Limb (tissue), 2 donors: Measurements from ENCODE around the gene RP9.
"Not testable (repeated sequence)": the region's sequence is repeated elsewhere in the genome, so short reads cannot be mapped to it uniquely, and the experiment has no call there.

ENCODE experiments used
- DNase-seq, 2 donors: peaks; one replicate each; pipeline ENCODE4 v3.0.0-alpha.2; 2016; ENCODE audit errors: extremely low spot score in 2 of 2

The RP9 gene

DNA sequence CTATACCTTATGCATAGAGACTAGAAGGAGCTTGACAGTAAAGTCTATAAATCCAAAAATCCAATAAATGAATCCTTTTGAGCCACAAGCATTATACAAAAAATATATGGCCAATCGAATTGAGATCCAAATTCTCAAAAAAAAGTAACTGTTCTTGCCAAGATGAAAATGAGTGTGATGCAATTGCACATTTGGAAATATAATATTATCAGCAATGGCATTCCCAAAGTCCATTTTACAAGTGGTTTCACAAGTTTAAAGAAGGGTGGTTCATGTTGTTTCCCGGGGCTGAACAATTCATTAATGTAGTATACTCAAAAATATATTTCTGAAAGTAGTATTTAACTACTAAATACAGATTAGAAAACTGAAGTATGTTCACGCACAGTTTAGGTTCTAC lies 7.3 kb downstream of the RP9 start:
- DNase-seq: no peak

DNA sequence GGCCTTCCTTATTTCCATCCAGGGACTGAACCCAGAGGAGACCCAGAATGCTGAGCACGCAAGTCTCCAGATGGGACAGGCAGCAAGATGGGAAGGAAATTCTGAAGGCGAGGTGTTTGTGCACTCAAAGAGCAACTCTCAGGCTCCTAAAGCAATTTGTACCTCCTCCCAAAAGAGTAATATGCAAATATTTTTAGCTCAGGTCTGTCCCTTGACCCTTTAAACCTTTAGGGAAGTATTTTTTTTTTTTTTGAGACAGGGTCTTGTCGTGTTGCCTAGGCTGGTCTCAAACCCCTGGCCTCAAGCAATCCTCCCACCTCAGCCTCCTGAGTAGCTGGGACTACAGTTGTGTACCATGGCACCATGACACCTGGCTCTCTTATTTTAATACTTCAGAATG lies 8.4 kb downstream of the RP9 start:
- DNase-seq: no peak

DNA sequence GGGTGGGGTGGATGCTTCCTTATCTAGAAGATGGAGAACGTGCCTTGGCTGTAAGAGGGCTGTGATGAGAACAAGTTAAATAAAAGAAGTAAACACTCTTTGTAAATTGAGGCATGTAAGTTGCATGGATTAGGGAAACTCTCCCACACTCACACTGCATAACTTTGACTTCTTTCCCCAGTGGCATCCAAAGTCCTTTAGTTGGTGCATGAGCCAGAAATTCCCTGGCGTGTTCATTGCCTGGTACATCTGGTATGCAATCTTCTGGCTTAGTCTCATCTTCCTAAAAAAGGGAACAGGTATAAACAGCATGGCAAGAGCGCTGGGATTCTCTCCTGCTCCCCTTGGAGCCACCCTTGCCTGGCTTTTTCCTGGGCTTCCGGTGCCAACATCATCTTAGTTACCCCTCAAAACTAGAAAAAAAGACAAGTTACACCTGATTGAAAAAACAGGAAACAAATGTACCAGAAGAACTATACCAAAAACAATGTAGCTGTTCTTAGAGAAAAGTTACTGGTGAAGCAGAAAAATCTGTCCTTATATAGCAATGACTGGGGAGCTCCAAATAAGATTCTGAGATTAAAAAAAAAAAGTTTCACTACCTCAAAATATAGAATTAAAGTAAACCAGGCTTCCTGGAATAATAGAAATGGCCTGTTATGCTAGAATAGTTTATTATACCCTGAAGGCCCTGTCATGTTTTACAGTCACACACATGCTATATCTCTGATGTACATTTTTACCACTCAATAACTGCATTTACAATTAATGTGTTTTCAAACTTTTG lies 9.9 kb downstream of the RP9 start:
- no peak for DNase-seq

DNA sequence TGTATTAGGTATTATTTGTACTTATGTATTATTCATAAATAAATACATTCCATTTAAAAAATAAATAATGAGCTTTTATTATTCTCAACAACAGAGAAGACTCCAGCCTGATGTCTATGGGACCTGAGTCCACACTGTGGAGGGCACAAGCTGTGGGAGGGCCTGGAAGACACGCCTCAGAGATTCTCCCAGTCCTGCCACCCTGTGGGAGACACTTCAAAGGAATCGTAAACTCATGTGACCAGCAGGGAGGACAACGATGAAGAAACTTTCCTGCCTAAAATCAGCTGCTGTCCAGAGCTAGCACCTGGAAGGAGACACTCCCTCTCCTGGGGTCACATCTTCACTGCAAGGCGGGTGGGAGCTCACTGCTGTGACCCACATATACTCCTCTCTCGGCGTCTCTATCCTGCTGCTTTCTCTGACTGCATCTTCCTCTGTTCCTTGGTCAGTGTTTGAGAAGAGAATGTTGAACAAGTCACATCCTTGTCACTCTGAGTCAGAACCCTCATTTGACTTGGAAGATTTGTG lies 14.4 kb downstream of the RP9 start:
- DNase-seq: not testable (repeated sequence)

DNA sequence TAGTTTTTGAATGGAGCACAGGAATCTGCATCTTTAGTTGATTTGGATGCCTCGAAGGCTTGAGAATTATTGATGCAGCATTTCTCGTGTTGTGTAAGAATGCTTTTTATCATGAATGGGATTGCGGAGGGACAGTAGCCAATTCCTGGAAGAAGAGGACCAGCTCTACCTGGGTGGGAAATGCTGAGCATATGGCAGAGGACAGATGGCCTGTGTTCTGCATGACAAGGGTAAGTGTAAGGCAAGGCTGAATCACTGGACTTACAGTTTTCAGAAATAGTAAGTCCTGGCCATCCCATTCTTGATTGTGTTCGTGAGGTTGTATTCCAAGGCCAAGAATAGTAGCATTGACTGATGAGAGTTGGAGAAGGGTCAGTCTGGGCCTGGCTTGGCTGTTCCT lies 15.9 kb downstream of the RP9 start:
- DNase-seq: no peak

DNA sequence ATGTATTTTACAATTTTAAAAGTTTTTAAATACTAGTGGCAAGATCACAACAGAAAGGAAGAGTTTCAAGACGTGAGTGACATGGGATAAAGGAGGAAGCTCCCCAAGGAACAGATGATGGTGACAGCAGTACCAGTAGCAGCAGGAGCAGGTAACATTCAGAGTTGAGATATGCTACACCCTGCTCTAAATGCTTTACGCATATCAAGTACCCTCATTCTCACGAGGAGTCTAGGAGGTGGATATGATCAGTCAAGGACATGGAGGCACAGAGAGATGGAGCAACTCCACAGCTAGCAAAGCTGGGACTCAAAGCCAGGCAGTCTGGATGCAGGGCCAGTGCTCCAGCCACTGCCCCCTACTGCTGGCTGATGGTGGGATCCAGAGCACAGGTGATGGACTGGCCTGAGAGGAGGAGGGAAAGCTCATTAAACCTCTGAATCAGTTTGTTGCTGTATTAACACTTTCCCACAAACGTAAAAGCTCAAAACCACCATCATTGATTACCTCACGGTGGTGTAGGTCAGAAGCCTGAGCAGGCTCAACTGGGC lies 17.5 kb downstream of the RP9 start:
- no peak for DNase-seq

DNA sequence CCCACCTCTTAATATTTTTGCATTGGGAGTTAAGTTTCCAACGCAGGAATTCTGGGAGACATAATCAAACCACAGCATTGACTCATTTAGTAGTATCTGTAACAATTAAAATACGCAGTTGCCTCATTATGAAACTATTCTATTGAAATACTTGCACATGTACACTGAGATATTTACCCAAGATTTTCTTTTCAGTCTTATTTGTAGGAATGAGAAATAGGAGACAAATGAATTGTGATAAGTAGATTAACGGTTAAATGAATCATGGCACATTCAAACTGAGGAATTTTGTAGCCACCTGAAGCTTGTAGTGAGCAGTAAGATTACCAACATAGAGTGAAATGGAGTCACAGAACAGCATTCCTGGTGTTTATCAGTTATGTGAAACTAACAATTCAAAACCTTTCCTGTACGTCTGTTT lies 18.1 kb downstream of the RP9 start:
- no peak for DNase-seq

DNA sequence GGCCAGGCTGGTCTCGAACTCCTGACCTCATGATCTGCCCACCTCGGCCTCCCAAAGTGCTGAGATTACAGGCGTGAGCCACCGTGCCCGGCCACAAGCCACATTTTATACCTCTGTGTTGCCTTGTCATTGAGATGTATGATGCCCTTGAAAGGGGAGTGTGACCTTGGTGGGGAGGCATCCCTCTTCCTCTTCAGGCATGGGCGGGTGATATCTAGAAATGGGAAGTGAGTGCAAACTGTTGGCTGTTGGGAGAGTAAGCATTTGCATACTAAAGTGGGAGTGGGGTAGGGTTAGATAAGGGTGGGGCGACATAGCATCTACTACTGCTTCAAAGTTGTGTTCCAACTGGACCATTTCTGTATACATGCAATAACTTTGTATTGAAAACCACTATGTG lies 20.1 kb downstream of the RP9 start:
- no peak for DNase-seq

DNA sequence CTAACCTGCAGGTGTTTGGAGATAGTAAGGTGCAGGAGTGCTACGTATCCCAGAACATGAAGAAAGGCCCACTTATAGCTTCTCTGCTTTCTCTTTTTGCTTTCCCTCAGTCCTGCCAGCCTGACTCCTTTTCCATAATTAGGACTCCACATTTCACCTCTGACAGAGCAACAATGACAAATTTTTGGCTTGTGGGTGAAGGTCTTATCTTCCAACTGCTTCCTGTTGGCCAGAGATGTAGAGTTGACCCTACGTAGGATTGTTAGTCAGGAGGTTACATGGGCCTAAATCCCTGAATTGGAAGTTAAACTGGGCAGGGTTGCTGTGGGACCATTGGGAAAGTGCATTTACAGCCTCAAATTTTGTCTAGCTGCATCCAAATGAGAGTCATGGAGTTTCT lies 21.3 kb downstream of the RP9 start:
- no peak for DNase-seq

DNA sequence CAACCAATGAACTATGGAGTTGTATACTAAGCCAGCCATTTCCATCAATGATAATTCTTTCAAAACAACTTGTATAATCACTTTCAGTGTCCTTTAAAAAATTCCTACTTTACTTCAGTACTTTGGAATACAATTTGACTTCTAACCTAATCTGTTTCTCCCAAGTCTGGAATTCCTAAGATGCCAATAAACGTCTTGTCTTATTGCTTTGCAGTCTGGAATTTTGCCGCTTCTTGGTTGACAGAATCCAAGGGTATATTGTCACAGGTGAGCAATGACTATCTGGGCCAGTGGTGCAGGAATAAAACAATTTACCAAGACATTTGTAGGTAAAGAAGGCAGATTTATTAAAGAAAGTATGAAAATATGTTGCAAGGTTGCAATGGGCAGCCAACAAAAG lies 21.8 kb downstream of the RP9 start:
- no peak for DNase-seq

DNA sequence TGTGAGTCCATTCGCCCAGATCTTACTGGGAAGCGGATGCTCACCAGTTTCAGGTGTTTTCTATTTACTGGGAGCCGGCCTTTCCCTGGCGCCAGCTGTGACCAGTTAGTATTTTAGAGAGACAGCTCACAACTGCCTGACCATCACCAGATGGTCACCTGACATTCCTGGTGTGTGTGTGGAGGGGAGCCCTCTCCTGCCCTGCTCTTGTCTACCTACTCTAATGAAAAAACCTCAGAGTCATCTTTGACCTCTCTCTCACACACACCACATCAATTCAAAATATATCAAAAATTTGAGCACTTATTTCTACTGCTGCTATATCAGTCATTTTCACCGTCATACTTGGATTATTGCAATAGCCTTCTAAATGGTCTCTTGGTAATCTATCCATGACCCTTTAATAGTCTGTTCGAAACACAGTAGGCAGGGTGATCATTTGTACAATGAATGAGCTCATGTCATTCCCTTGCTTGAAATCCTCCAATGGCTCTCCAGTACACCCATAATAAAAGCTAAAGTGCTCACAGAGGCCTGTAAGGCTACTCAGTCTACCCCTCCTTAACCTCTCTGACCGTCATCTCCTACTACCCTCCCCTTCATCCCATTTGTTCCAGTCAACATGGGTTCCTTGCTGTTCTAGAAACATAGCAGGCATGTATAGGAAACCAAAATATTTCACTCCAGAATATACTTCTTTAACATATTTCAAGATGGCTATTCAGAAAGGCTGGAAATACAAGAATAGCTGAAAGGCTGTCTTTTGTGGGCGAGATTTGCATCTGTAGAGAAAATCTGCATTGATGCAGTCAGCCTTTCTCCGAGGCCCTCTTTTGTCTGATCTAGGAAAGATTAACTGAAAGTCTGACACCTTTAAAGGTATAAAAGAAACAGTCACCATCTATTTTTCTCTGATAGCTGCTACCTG lies 29.2 kb downstream of the RP9 start:
- DNase-seq: no peak

DNA sequence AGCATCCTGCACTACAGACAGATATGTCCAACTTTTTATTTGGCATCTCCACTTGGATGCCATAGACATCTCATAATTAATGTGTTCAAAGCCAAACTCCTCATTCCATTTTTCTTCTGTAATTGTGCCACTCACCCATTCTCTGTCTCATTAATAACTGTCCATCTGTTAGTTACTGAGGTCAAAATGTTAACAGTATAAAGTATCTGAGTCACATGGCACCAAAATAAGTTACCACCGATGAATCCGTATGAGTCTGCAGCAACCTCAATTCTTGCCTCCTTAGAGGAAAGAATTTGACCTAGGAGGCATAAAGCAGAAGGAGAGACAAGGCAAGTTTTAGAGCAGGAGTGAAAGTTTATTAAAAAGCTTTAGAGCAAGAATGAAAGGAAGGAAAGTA lies 30.1 kb downstream of the RP9 start:
- DNase-seq: no peak

DNA sequence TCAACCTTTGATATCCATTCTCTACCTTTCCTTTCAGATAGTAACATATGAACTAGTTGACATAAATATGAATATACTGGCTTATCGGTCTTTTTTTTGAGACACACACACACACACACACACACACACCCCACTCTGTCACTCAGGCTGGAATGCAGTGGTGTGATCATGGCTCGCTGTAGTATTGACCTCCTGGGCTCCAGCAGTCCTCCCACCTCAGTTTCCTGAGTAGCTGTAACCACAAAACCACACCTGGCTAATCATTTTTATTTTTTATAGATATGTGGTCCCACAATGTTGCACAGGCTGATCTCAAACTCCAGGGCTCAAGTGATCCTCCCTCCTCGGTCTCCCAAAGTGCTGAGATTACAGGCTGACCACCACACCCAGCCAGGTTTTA lies 32.5 kb downstream of the RP9 start:
- no peak for DNase-seq

DNA sequence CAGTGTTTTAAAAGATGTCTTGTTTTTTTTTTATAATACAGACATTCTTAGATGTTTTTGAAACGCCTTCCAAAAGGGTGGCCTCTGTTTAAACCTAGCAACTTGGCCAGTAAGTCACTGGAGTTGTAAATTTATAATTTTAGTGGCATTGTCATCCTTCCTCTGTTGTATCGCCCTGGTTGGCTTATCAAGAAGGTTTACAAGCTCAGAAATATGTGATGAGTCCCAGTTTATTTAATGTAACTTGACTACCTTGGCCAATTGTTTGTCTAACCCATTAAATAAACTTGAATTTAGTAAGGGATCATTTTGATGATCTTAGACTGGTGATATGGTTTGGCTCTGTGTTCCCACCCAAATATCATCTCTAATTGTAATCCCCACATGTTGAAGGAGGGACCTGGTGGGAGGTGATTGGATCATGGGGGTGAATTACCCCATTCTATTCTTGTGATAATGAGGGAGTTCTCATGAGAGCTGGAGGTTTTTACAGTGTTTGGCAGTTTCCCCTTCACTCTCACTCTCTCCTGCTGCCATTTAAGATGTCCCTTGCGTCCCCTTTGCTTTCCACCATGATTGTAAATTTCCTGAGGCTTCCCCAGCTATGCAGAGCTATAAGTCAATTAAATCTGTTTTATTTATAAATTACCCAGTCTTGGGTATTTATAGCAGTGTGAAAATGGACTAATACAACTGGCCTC lies 33.2 kb downstream of the RP9 start:
- no peak for DNase-seq

DNA sequence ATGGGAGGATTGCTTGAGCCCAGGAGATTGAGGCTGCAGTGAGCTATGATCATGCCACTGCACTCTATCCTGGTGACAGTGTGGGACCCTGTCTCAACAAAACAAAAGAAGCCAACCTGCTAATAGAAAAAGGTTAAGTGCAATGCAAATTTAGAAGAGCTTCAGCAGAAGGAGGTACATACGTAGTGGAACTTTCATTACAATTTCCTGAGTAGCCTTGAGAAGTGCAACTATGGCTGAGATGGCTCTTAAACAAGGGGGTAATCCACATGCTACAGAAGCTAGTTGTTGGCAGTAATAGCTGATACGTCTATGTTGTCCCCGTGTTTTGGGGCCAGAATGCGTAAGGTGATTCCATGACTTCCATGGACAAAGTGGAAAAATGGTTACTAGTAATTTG lies 36.0 kb downstream of the RP9 start:
- no peak for DNase-seq

DNA sequence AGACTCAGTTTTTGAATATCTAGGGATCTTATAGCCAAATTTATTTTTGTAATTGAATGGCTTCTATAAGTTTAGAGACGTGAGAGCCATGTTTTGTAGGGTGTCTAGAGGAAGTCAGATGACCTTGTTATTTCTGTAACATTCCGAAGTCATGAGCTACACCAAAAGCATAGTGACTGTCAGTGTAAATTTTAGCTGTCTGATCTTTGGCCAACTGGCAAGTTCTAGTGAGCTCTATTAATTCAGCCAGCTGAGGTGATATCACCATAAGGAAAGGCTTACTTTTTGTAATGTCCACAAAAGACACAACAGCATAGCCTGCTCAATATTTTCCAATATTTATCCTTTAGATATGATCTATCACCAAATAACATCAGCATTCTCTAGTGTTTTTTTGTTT lies 36.7 kb downstream of the RP9 start:
- DNase-seq: peak in 1 of 2 donors; percentile 6

DNA sequence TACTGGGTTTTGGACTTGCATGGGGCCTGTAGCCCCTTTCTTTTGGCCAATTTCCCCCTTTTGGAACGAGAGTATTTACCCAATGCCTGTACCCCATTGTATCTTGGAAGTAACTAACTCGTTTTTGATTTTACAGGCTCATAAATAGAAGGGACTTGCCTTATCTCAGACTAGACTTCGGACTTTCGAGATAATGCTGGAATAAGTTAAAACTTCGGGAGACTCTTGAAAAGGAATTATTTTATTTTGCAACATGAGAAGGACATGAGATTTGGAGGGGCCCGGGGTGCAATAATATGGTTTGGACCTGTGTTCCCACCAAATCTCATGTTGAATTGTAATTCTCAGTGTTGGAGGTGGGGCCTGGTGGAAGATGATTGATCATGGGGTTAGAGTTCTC lies 38.4 kb downstream of the RP9 start:
- DNase-seq: no peak

DNA sequence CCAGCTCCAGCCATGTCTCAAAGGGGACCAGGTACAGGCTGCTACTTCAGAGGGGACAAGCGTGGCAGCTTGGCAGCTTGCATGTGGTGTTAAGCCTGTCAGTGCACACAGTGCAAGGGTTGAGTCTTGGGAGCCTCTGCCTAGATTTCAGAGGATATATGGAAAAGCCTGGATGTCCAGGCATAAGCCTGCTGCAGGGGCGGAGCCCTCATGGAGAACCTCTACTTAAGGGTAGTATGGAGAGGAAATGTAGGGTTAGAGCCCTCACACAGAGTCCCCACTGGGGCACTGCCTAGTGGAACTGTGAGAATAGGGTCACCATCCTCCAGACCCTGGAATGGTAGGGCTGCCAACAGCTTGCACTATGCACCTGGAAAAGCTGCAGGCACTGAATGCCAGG lies 38.9 kb downstream of the RP9 start:
- DNase-seq: no peak

DNA sequence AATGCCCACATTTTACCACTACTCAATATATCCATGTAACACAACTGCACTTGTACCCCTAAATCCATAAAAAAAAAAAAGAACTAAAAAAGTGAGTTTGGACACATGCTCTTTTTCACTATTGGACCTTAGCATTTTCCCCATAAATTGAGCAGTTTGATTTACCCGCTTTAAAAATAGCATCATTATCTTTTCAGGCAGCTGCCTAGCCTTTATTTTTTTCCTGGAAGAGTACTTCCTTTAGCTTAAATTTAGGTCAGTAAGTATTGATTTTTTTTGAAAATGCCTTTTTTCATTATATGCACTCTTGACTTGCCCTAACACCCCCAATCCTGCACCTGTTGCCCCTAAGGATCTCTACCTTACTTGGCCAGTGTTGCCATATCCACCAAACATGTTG lies 41.3 kb downstream of the RP9 start:
- no peak for DNase-seq

DNA sequence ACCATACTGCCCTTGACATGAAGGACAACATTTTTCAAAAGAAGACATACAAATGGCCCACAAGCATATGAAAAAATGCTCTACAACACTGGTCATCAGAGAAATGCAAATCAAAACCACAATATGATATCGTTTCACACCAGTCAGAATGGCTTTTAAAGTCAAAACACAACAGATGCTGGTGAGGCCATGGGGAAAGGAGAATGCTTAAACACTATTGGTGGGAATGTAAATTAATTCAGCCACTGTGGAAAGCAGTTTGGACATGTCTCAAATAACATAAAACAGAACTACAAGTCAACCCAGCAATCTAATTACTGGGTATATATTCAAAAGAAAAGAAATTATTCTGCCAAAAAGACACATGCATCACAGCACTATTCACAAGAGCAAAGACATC lies 42.4 kb downstream of the RP9 start:
- DNase-seq: no peak

DNA sequence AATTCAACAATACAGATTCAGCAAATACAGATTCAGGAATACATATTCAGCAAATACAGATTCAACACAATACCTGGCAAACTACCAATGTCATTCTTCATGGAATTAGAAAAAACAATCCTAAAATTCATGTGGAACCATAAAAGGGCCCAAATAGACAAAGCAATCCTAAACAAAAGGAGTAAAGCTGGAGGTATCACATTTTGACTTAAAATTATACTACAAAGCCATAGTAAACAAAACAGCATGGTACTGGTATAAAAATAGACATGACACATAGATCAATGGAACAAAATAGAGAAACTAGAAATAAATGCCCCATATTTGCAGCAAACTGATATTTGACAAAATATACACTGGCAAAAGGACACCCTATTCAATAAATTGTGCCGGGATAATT lies 43.2 kb downstream of the RP9 start:
- no peak for DNase-seq
